HG02678 (cell line): ENCODE data around the gene TNRC6C.

Source experiments
- ATAC-seq: cut with Tn5 transposase; IDR thresholded peaks from one replicate; pipeline ENCODE4 v1.9.1; 2021; ENCODE audit warnings: mild to moderate bottlenecking, moderate library complexity; ENCODE audit not compliant: unreplicated experiment

The TNRC6C gene

GRCh38 chr17:78012428-78012827 lies 53.9 kb downstream of the TNRC6C start:
- ATAC-seq, result no peak

GRCh38 chr17:78013683-78014467 lies 55.4 kb downstream of the TNRC6C start:
- ATAC-seq, result no peak

- no peak for ATAC-seq
These were observed 56.1 kb downstream of the TNRC6C start for GRCh38 chr17:78014646-78015045.

- ATAC-seq, result no peak
These were observed 58.3 kb downstream of the TNRC6C start for GRCh38 chr17:78016852-78017251.

- no peak for ATAC-seq
These were observed 61.0 kb downstream of the TNRC6C start for GRCh38 chr17:78019367-78019975.

- no peak for ATAC-seq
These were observed 61.6 kb downstream of the TNRC6C start for GRCh38 chr17:78019976-78020716.

- ATAC-seq, result no peak
These were observed 62.2 kb downstream of the TNRC6C start for GRCh38 chr17:78020717-78021108.

GRCh38 chr17:78022425-78022824 lies 63.9 kb downstream of the TNRC6C start:
- no peak for ATAC-seq

GRCh38 chr17:78023042-78023441 lies 64.5 kb downstream of the TNRC6C start:
- no peak for ATAC-seq

- no peak for ATAC-seq
These were observed 67.9 kb downstream of the TNRC6C start for GRCh38 chr17:78026381-78026780.

- no peak for ATAC-seq
These were observed 68.6 kb downstream of the TNRC6C start for GRCh38 chr17:78027121-78027520.

- ATAC-seq, result no peak
These were observed 71.2 kb downstream of the TNRC6C start for GRCh38 chr17:78029697-78030096.

- ATAC-seq, result no peak
These were observed 72.9 kb downstream of the TNRC6C start for GRCh38 chr17:78031435-78031834.

- ATAC-seq, result no peak
These were observed 73.7 kb downstream of the TNRC6C start for GRCh38 chr17:78032166-78032565.

- ATAC-seq, result no peak
These were observed 76.1 kb downstream of the TNRC6C start for GRCh38 chr17:78034429-78035091.

GRCh38 chr17:78037280-78037679 lies 78.8 kb downstream of the TNRC6C start:
- no peak for ATAC-seq

GRCh38 chr17:78038748-78039288 lies 80.3 kb downstream of the TNRC6C start:
- ATAC-seq, result no peak

- no peak for ATAC-seq
These were observed 81.1 kb downstream of the TNRC6C start for GRCh38 chr17:78039581-78039980.

GRCh38 chr17:78040440-78041385 lies 82.2 kb downstream of the TNRC6C start:
- no peak for ATAC-seq
